Keratinocyte (primary cell): Measurements from ENCODE around the gene CAP2. TPM values are rescaled to one million over a fixed set of nuclear protein-coding genes. Genes with fewer than 3 reads are reported as not detected.

Experiments used
- DNase-seq: peaks from one replicate; pipeline ENCODE4 v3.0.0-alpha.2; 2011; ENCODE audit warnings: low read depth, missing footprints, low spot score
- FAIRE-seq: peaks from 2 replicates; lab custom pipeline; 2011; peaks lifted over from hg19 to GRCh38; lab: Jason Lieb, UNC
- H2AFZ ChIP-seq: 2 replicates; pipeline ENCODE4 v1.6.0; 2012; ENCODE audit warnings: low read length, control low read depth, inconsistent platforms; ENCODE audit not compliant: control insufficient read depth
- H3K27ac ChIP-seq: 2 replicates; pipeline ENCODE4 v1.5.1; 2011; ENCODE audit warnings: low read length; ENCODE audit not compliant: control insufficient read depth, insufficient read depth
- H3K27me3 ChIP-seq: 3 replicates; pipeline ENCODE4 v1.6.0; 2011; ENCODE audit warnings: low read length; ENCODE audit not compliant: control insufficient read depth, insufficient read depth; ENCODE audit errors: extremely low read depth
- H3K36me3 ChIP-seq, 2 experiments: 2 replicates in 1 of 2; 3 replicates in 1 of 2; pipeline ENCODE4 v1.5.1; 2011; ENCODE audit warnings: low read length in 2 of 2, mild to moderate bottlenecking in 1 of 2; ENCODE audit not compliant: control insufficient read depth in 2 of 2, insufficient read depth in 2 of 2; ENCODE audit errors: extremely low read depth in 1 of 2
- H3K4me1 ChIP-seq: 3 replicates; pipeline ENCODE4 v1.5.1; 2011; ENCODE audit warnings: low read length; ENCODE audit not compliant: control insufficient read depth, insufficient read depth; ENCODE audit errors: extremely low read depth
- H3K4me2 ChIP-seq: 3 replicates; pipeline ENCODE4 v1.6.0; 2011; ENCODE audit warnings: low read depth, low read length; ENCODE audit not compliant: control insufficient read depth, insufficient read depth; ENCODE audit errors: extremely low read depth
- H3K4me3 ChIP-seq, 3 experiments: fragments of 200-600 bp in 1 of 3; sonication (generic) in 1 of 3; 2 replicates in 2 of 3; 3 replicates in 1 of 3; pipeline ENCODE4 v1.5.1; 2011 to 2016; ENCODE audit warnings: low read length in 3 of 3, mild to moderate bottlenecking in 3 of 3, control low read depth in 2 of 3, inconsistent platforms in 1 of 3, low read depth in 1 of 3, mixed read lengths in 1 of 3, mixed run types in 1 of 3, moderate library complexity in 1 of 3; ENCODE audit not compliant: control insufficient read depth in 2 of 3, insufficient read depth in 2 of 3; ENCODE audit errors: extremely low read depth in 1 of 3
- H3K79me2 ChIP-seq: 2 replicates; pipeline ENCODE4 v1.6.0; 2012; ENCODE audit warnings: low read length; ENCODE audit not compliant: control insufficient read depth, insufficient read depth
- H3K9ac ChIP-seq: 3 replicates; pipeline ENCODE4 v1.6.0; 2011; ENCODE audit warnings: low read length; ENCODE audit not compliant: control insufficient read depth, insufficient read depth; ENCODE audit errors: extremely low read depth
- H3K9me1 ChIP-seq: 3 replicates; pipeline ENCODE4 v1.6.0; 2011; ENCODE audit warnings: low read length; ENCODE audit not compliant: control insufficient read depth, insufficient read depth; ENCODE audit errors: extremely low read depth
- H3K9me3 ChIP-seq: 2 replicates; pipeline ENCODE4 v1.5.1; 2012; ENCODE audit warnings: low read depth, low read length; ENCODE audit not compliant: control insufficient read depth
- H4K20me1 ChIP-seq: 3 replicates; pipeline ENCODE4 v1.6.0; 2011; ENCODE audit warnings: low read length; ENCODE audit not compliant: control insufficient read depth, insufficient read depth; ENCODE audit errors: extremely low read depth
- CTCF ChIP-seq, 3 experiments: IDR thresholded peaks in 1 of 3; conservative IDR thresholded peaks in 1 of 3; optimal IDR thresholded peaks in 1 of 3; 2 replicates in 2 of 3; 3 replicates in 1 of 3; pipeline versions ENCODE3 to v1.5.1; 2011; ENCODE audit warnings: low read length in 3 of 3, mild to moderate bottlenecking in 3 of 3, moderate library complexity in 2 of 3, control low read depth in 1 of 3, inconsistent platforms in 1 of 3; ENCODE audit not compliant: insufficient read depth in 2 of 3; ENCODE audit errors: extremely low read depth in 1 of 3
- EZH2 ChIP-seq: IDR thresholded peaks from one replicate; pipeline ENCODE4 v1.6.1; 2012; ENCODE audit warnings: inconsistent platforms, mild to moderate bottlenecking, low read length, moderate library complexity
- dilution Hi-C: fragments of 300-500 bp; cut with MboI; formaldehyde crosslinking; loops from one replicate; pipeline ENCODE4 v1.7.0; 2020; ENCODE audit warnings: low sequenced_read_pairs; ENCODE audit not compliant: extremely low pct_ligation_motif_present
- polyA plus RNA-seq, 5 experiments: library from polyadenylated mRNA; depleted of rRNA in 3 of 5; stranded (reverse) in 3 of 5; stranded (forward) in 1 of 5; unstranded in 1 of 5; fragments of >200 nt; gene quantifications; 1 replicate in 1 of 5; 2 replicates in 3 of 5; 3 replicates in 1 of 5; pipeline versions ENCODE4 v1.2.1 to v1.2.3, GENCODE V29; 2011 to 2012; ENCODE audit warnings: missing spikeins in 2 of 5, low read depth in 1 of 5, low replicate concordance in 1 of 5

Gene CAP2
- polyA plus RNA-seq, 1 donor (not counting 4 experiments of a cell fraction or from before 2014, with no cell fraction given) = 12.1 TPM

GRCh38 chr6:17485181-17485580 is 91.8 kb downstream of the CAP2 start:
- TF ChIP-seq EZH2 (no peak), CTCF (optimal IDR thresholded peaks at IDR 0.05 in 1 of 3, IDR thresholded peaks at IDR 0.05 in 1 of 3, conservative IDR thresholded peaks at IDR 0.05 in 1 of 3; ENCODE audit: extremely low read depth in 1 of 3, insufficient read depth in 2 of 3, low read length in 3 of 3) (no peak)
- dilution Hi-C loops = no loop called here
- no peak for FAIRE-seq
- no peaks in the 10 kb centered on the region for H3K9me3 ChIP-seq
- H4K20me1 ChIP-seq = no peaks in the 10 kb centered on the region
- H3K36me3 ChIP-seq = peaks cover 5% of the 10 kb centered on the region in 2 experiments
- H3K27ac ChIP-seq = no peak overlapping the region
- H3K9ac ChIP-seq = no peak overlapping the region
- DNase-seq = no peak
- H3K4me2 ChIP-seq = no peak overlapping the region
- no peaks in the 10 kb centered on the region for H3K4me1 ChIP-seq
- H3K4me3 ChIP-seq = no peak overlapping the region
- H3K79me2 ChIP-seq = no peaks in the 10 kb centered on the region
- no peak overlapping the region for H2AFZ ChIP-seq
- no peaks in the 10 kb centered on the region for H3K27me3 ChIP-seq
- H3K9me1 ChIP-seq = no peaks in the 10 kb centered on the region

GRCh38 chr6:17485946-17486345 is 92.6 kb downstream of the CAP2 start:
- TF ChIP-seq EZH2 (no peak), CTCF (optimal IDR thresholded peaks at IDR 0.05 in 1 of 3, IDR thresholded peaks at IDR 0.05 in 1 of 3, conservative IDR thresholded peaks at IDR 0.05 in 1 of 3; ENCODE audit: extremely low read depth in 1 of 3, insufficient read depth in 2 of 3, low read length in 3 of 3) (no peak)
- Histone ChIP-seq H3K36me3 (peaks cover 5% of the 10 kb centered on the region in 2 experiments), H3K27me3 (no peaks in the 10 kb centered on the region), H3K9ac (no peak overlapping the region), H3K9me1 (no peaks in the 10 kb centered on the region), H3K4me1 (no peaks in the 10 kb centered on the region), H3K9me3 (no peaks in the 10 kb centered on the region), H3K79me2 (no peaks in the 10 kb centered on the region), H4K20me1 (no peaks in the 10 kb centered on the region), H3K4me2 (no peak overlapping the region), H3K27ac (no peak overlapping the region), H2AFZ (no peak overlapping the region), H3K4me3 (no peak overlapping the region)
- FAIRE-seq = no peak
- dilution Hi-C loops = no loop called here
- no peak for DNase-seq
